ENCODE measurements around the gene RPP40. TPM values are rescaled to one million over a fixed set of nuclear protein-coding genes. Genes with fewer than 3 reads are reported as not detected.

RPP40 gene, protein sequence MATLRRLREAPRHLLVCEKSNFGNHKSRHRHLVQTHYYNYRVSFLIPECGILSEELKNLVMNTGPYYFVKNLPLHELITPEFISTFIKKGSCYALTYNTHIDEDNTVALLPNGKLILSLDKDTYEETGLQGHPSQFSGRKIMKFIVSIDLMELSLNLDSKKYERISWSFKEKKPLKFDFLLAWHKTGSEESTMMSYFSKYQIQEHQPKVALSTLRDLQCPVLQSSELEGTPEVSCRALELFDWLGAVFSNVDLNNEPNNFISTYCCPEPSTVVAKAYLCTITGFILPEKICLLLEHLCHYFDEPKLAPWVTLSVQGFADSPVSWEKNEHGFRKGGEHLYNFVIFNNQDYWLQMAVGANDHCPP
- total RNA-seq (2021; fragmentation: NEBNext Ultra II Directional; extraction: Animal tissue kit (Norgen Biotek cat#: 25700)) (15.7 and 17.1 TPM in 2 replicates), polyA plus RNA-seq (2011; rRNA removed) (5.1 and 7.0 TPM in 2 replicates), polyA minus RNA-seq (2011; rRNA and poly(A)+ RNA removed) (3.3 and 4.9 TPM in 2 replicates)
- 8.8 TPM for polyA plus RNA-seq (2011; cell fraction: cytosol; rRNA removed)
- polyA plus RNA-seq (2011; cell fraction: nucleus; rRNA removed): 3.6 TPM
- polyA plus RNA-seq (2012, experiment 1 of 2): 10.1 to 15.2 TPM (median 10.3 TPM) in 4 replicates
- polyA plus RNA-seq (2012, experiment 2 of 2): 7.5 TPM
- polyA plus RNA-seq (2013, experiment 1 of 2): 10.9 TPM
- 12.1 TPM for polyA plus RNA-seq (2013, experiment 2 of 2)
- polyA minus RNA-seq (2011; cell fraction: cytosol; rRNA and poly(A)+ RNA removed): 4.3 TPM
- 4.4 TPM for polyA minus RNA-seq (2011; cell fraction: nucleus; rRNA and poly(A)+ RNA removed)
- long read RNA-seq, experiment 1, transcript RPP40-202 (8 exons, 1,483 nt): major isoform, 14 of 22 reads
- long read RNA-seq, experiment 1, partial matches to known transcripts: 2 of 22 reads
- long read RNA-seq, experiment 1, other reads (novel, unspliced or antisense): 5 of 22 reads
- long read RNA-seq, experiment 2, transcript RPP40-202 (8 exons, 1,483 nt): major isoform, 31 of 53 reads
- long read RNA-seq, experiment 2, transcript RPP40-207 (7 exons, 1,056 nt): minor isoform, 14 of 53 reads
- long read RNA-seq, experiment 2, partial matches to known transcripts: 2 of 53 reads
- long read RNA-seq, experiment 2, other reads (novel, unspliced or antisense): 3 of 53 reads

DNA sequence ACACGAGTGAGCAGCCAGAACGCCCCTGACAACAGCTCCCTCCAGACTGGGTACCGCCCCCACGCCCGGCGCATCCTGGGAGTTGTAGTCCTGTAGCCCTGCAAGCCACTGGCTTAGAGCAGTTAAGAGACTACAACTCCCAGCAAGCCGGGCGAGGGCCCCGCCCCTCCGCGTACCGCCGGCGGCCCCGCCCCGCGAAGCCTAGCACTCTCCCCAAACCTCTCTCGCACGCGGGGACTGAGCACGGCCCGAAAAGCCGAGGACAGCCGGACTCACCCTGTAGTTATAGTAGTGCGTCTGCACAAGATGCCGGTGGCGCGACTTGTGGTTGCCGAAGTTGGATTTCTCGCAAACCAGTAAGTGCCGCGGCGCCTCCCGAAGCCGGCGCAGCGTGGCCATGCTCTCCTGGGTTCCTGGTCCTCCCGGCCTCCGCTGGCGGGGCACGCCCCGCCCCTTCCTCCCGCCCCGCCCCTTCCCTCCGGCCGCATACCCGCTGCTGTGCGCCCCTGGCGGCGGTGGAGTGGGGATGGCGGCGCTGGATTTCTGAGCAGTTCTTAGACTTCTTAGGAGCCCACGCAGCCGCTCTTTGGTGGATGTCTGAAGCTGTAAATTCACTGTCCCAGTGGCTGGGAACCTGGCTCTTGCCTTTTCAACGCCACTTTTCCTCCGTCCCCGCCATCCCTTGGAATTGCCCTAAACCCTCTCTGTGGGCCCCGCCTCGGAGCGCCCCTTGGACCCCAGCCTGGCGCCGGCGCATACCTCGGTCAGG is at the start of gene RPP40:
TSS of gene RPP40 (minus strand) at position 434 of the 769 bp plus-strand sequence. CDS start at position 399, 35 bp downstream.
- H3K14ac ChIP-seq (ENCODE audit: insufficient read length): no peak within 1 kb of the TSS
- no peak within 1 kb of the TSS for H2AK5ac ChIP-seq (ENCODE audit: low read depth, low read length)
- no peaks in the 10 kb centered on the region for H3K79me1 ChIP-seq (ENCODE audit: low read depth, low read length)
- H3K4me2 ChIP-seq (ENCODE audit: insufficient read depth in 1 of 2, low read depth in 2 of 2, low read length in 2 of 2): peak within 1 kb of the TSS; percentile 62 to 98
- no peak within 1 kb of the TSS for H3K56ac ChIP-seq (replicated peaks; ENCODE audit: insufficient read length, low read depth, low read length)
- H3K23ac ChIP-seq (ENCODE audit: insufficient read length): no peak within 1 kb of the TSS
- POLR2A ChIA-PET (ENCODE audit: partially characterized antibody): interaction anchor here (0.7 to 1.9 kb wide), 7 partner anchors 13 to 82 kb away, joined by 3 to 7 read pairs (median 4); partner anchors contain the start of gene PPP1R3G
- DNase-seq (ENCODE audit: low read depth in 1 of 2, low spot score in 2 of 2) (peak; percentile 90 to 99), FAIRE-seq (no peak)
- whole genome bisulfite sequencing, 2 experiments (ENCODE audit: extremely low coverage in 1 of 2, insufficient coverage in 1 of 2, insufficient read length in 1 of 2, insufficient replicate concordance in 2 of 2, low coverage in 1 of 2, low lambda C conversion rate in 2 of 2, missing lambda C conversion rate in 1 of 2): 2% methylated on average over 46 of the region's 64 CpGs; no CpG with 5 or more reads in 1 of the 2 experiments
- peaks cover 0 to 5% (median 2%) of the 10 kb centered on the region in 4 experiments; a peak in 2 of 8 replicates for H3K36me3 ChIP-seq (ENCODE audit: control insufficient read depth in 2 of 4, insufficient read depth in 4 of 4, low read length in 3 of 4)
- H2BK15ac ChIP-seq (ENCODE audit: low read length): peak within 1 kb of the TSS; percentile 92; the same call in 1 of the 2 replicates
- H3K27me3 ChIP-seq (replicated peaks in 1 of 4; ENCODE audit: control insufficient read depth in 3 of 4, extremely low read depth in 1 of 4, insufficient read depth in 3 of 4, low read length in 3 of 4): no peaks in the 10 kb centered on the region; a peak in 1 of 7 replicates
- peak within 1 kb of the TSS; percentile 65 to 86 (median 70) for H3K4me3 ChIP-seq (ENCODE audit: extremely low read depth in 1 of 4, insufficient read depth in 2 of 4, low read depth in 3 of 4, low read length in 4 of 4)
- H3K4me1 ChIP-seq (replicated peaks in 1 of 4; ENCODE audit: control insufficient read depth in 3 of 4, insufficient read depth in 4 of 4, low read length in 3 of 4): peaks cover 0 to 5% (median under 1%) of the 10 kb centered on the region in 4 experiments; a peak in 2 of 7 replicates
- H3K9me3 ChIP-seq (ENCODE audit: insufficient read depth in 2 of 2, low read depth in 1 of 2, low read length in 1 of 2): no peaks in the 10 kb centered on the region; a peak in 1 of 4 replicates
- peak within 1 kb of the TSS; percentile 95 for H2AFZ ChIP-seq (ENCODE audit: low read length)
- no peaks in the 10 kb centered on the region for H4K20me1 ChIP-seq (replicated peaks in 1 of 2; ENCODE audit: control insufficient read depth in 1 of 2, insufficient read depth in 2 of 2, low read length in 2 of 2)
- H3K79me2 ChIP-seq (ENCODE audit: control insufficient read depth in 1 of 2, insufficient read depth in 2 of 2, low read length in 2 of 2): no peaks in the 10 kb centered on the region
- H2BK120ac ChIP-seq (replicated peaks; ENCODE audit: low read depth, low read length): no peak within 1 kb of the TSS
- no peaks in the 10 kb centered on the region for H3K23me2 ChIP-seq (ENCODE audit: low read depth, low read length)
- H3K27ac ChIP-seq (ENCODE audit: low read depth, low read length): peak within 1 kb of the TSS; percentile 24; the same call in 1 of the 2 replicates
- peak within 1 kb of the TSS; percentile 97 for H3K18ac ChIP-seq (ENCODE audit: extremely low read depth, low read length)
- H4K91ac ChIP-seq (replicated peaks; ENCODE audit: insufficient read length, low read length): no peak within 1 kb of the TSS
- peak within 1 kb of the TSS; percentile 69 for H4K5ac ChIP-seq (ENCODE audit: insufficient read length, low read depth, low read length)
- H4K8ac ChIP-seq (ENCODE audit: extremely low read depth, insufficient read depth, low read length): no peak within 1 kb of the TSS
- H2BK5ac ChIP-seq (ENCODE audit: low read depth, low read length): peak within 1 kb of the TSS; percentile 71; the same call in 1 of the 2 replicates
- no peak within 1 kb of the TSS for H3K4ac ChIP-seq (replicated peaks; ENCODE audit: insufficient read length, low read depth, low read length)
- CTCF ChIA-PET (ENCODE audit: partially characterized antibody): interaction anchor here (0.6 to 1.8 kb wide), 7 partner anchors 9 to 156 kb away, joined by 3 to 6 read pairs (median 4); no protein-coding TSS in a partner anchor
- H2BK20ac ChIP-seq (ENCODE audit: low read length): no peak within 1 kb of the TSS
- no peak within 1 kb of the TSS for H2BK12ac ChIP-seq (ENCODE audit: low read depth, low read length)
- peak within 1 kb of the TSS; percentile 53 to 59 (median 57); a peak in 5 of 7 replicates for H3K9ac ChIP-seq (replicated peaks in 1 of 4; ENCODE audit: extremely low read depth in 1 of 4, low read depth in 3 of 4, low read length in 3 of 4)
- TF ChIP-seq SP1 (IDR thresholded peaks at IDR 0.05; ENCODE audit: low read depth, low read length) (peak; percentile 89), CREB1 (IDR thresholded peaks at IDR 0.05) (peak; percentile 60), JUND (IDR thresholded peaks at IDR 0.05; ENCODE audit: low read length) (no peak), KDM1A (IDR thresholded peaks at IDR 0.05; ENCODE audit: borderline replicate concordance, low read length) (peak; percentile 59; the same call in 1 of the 2 replicates), GABPA (IDR thresholded peaks at IDR 0.05; ENCODE audit: borderline replicate concordance, insufficient read depth, low read length) (no peak), RBBP5 (IDR thresholded peaks at IDR 0.05; ENCODE audit: borderline replicate concordance, low read depth, low read length) (peak; percentile 99), EGR1 (IDR thresholded peaks at IDR 0.05; ENCODE audit: borderline replicate concordance, low read depth, low read length) (no peak)
